Stimulated activated CD8-positive, alpha-beta memory T cell treated with anti-CD3 and anti-CD28 coated beads, Interleukin-7, amount 100 ng/mL, for 1 hour (primary cell): Measurements from ENCODE around the gene KIF1B.

Experiments used
- DNase-seq, 2 donors: peaks; one replicate each; pipeline ENCODE4 v3.0.0-alpha.2; 2020; ENCODE audit warnings: low read depth in 2 of 2

Gene KIF1B

GRCh38 chr1:10283318-10283984 lies 73.1 kb downstream of the KIF1B start:
- no peak for DNase-seq

GRCh38 chr1:10286244-10286643 lies 75.9 kb downstream of the KIF1B start:
- DNase-seq, result no peak

- no peak for DNase-seq
These were observed 76.8 kb downstream of the KIF1B start for GRCh38 chr1:10287023-10287645.

DNA sequence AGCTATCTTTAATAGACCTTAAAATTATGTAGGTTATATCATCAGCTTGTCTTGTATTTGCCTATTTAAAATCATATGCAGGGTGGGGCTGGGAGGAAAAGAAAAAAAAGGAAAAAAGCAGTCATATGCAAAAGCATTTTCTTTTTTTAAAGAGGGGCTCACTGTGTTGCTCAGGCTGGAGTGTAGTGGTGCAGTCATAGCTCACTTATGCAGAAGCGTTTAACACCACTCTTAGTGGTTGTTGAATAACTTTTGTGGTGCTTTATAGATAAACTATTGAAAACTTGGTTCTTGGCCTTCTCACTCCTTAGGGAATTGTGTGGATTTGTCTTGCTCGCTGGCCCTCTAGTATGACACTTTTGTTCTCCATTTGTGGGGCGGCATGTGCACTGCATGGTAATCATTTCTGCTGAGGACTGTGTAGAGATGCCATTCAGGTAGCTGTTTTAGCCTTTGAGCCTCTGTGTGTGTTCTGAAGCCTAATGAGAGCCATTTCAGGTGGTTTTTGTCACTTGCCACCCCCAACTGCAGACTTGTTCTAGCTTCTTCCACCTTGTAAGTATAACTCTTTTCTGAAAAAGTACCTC lies 77.8 kb downstream of the KIF1B start:
- DNase-seq, result no peak

GRCh38 chr1:10291705-10292104 lies 81.3 kb downstream of the KIF1B start:
- DNase-seq, result no peak

GRCh38 chr1:10292188-10292587 lies 81.8 kb downstream of the KIF1B start:
- DNase-seq, result no peak

- DNase-seq, result no peak
These were observed 85.2 kb downstream of the KIF1B start for GRCh38 chr1:10295481-10296085.

- DNase-seq, result no peak
These were observed 88.8 kb downstream of the KIF1B start for GRCh38 chr1:10299151-10299550.

DNA sequence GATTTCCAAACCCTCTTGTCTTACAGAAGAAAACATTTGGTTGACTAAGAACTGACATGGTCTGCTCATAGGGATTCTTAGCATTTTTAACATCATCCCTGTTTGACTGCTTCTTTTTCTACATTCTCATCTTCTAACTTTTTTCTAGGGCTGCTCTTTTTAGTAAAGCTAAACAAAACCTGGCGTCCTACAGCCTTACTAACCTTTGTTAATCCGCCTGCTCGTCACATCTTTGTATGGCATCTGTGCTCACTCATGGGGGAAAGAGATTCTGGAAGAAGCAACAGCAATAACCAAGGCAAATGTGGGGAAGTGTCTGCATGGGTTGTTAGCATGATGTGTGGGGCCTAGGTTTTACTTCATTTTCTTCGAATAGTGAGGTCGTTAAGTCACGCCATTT lies 92.0 kb downstream of the KIF1B start:
- no peak for DNase-seq

DNA sequence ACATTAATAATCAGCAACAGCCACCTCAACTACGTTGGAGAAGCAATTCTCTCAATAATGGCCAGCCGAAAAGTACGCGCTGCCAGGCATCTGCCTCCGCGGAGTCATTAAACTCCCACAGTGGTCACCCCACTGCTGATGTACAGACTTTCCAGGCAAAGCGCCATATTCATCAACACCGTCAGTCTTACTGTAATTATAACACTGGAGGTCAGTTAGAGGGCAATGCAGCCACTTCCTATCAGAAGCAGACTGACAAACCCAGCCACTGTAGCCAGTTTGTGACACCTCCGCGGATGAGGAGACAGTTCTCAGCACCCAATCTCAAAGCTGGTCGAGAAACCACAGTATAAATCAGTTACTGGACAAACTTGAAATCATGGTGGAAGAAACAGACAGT lies 93.9 kb downstream of the KIF1B start:
- no peak for DNase-seq

DNA sequence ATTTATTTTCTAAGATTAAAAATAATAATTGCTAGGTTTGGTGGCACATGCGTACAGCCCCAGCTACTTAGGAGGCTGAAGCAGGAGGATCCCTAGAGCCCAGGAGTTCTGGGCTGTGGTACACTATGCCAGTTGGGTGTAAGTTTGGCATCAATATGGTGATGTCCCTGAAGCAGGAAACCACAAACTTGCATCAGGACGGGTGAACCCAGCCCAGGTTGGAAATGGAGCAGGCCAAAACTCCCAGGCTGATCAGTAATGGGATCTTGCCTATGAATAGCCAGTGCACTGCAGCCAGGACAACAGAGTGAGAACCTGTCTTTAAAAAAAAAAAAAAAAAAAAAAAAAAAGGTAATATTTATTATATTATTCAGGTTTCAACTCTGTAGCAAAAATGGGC lies 96.1 kb downstream of the KIF1B start:
- no peak for DNase-seq

DNA sequence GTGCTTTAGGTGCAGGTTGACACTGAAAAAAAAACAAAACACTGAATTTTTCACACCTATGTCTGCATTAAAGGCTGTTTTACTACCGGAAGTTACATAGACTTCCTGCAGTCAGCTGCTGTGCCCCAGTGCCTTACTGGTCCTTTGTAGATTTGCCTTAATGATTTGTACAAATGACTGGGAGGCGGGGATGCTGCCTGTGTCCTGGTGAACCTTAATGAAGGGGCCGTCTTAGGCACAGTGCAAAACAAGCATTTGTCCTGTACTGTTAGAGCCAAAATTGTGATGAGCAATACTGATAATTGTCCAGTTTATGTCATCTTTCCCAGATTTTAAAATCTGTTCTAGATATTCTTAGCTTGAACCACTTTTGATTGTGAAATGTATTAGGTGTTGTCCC lies 97.6 kb downstream of the KIF1B start:
- DNase-seq, result peak in 1 of 2 donors; percentile 4

DNA sequence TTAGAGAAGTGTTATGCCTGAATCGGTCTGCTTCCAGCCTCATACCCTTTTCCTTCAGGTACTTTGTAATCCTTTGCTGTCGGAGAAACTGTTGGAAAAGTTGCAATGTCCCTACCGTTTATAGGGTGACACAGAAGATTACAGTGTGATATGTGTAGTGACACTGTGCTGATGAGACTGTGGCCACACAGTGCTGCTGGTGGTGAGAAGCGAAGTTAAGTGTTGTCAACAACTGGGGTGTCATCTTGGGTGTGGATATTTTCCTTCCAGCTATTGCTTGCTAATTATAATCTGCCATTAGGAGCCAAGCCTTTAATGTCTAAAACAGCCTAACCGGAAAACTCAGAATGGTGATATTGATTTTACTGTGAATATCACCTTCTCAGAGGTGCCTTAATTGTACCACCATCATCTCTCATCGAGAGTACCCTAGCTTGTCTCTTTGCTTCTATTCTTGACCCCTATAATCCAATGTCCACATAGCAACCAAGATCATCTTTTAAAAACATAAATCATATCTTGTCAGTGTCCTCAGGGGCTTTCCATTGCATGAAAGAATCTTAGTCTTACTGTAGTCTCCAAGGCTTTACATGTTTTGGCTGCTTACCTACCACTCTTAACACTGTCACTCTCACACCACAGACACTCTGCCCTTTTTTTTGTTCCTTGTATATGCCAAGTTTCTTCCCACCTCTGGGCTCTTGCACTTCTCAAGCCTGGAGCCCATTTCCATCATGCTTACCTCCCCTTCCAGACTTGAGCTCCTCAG lies 99.1 kb downstream of the KIF1B start:
- DNase-seq, result no peak

- no peak for DNase-seq
These were observed 106.4 kb downstream of the KIF1B start for GRCh38 chr1:10316752-10317151.

GRCh38 chr1:10319750-10320149 lies 109.4 kb downstream of the KIF1B start:
- no peak for DNase-seq

GRCh38 chr1:10320336-10320735 lies 110.0 kb downstream of the KIF1B start:
- DNase-seq, result no peak

GRCh38 chr1:10322821-10323220 lies 112.5 kb downstream of the KIF1B start:
- no peak for DNase-seq

GRCh38 chr1:10324627-10325026 lies 114.3 kb downstream of the KIF1B start:
- no peak for DNase-seq

- no peak for DNase-seq
These were observed 115.2 kb downstream of the KIF1B start for GRCh38 chr1:10325521-10325920.

DNA sequence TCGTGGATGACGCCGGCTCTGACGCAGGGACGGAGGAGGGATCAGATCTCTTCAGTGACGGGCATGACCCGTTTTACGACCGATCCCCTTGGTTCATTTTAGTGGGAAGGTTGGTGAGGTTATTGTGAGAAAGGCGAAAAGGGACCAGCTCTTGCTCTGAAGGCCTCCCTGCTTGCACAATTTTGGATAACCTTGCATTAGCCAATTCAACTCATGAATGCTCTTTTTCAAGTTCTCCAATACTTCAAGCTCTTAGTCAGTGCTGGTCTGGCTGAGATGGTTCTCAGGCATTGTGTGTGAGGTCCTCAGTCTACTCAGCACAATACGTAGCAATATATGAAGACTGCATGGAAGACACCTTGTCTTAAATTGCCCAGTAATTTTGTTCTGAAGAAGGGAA lies 115.9 kb downstream of the KIF1B start:
- DNase-seq, result no peak

- no peak for DNase-seq
These were observed 118.0 kb downstream of the KIF1B start for GRCh38 chr1:10328180-10328963.
